ENCODE measurements around the gene BOLL.
"Not testable (repeated sequence)": the region's sequence is repeated elsewhere in the genome, so short reads cannot be mapped to it uniquely, and the experiment has no call there.

The BOLL gene, protein sequence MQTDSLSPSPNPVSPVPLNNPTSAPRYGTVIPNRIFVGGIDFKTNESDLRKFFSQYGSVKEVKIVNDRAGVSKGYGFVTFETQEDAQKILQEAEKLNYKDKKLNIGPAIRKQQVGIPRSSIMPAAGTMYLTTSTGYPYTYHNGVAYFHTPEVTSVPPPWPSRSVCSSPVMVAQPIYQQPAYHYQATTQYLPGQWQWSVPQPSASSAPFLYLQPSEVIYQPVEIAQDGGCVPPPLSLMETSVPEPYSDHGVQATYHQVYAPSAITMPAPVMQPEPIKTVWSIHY

DNA sequence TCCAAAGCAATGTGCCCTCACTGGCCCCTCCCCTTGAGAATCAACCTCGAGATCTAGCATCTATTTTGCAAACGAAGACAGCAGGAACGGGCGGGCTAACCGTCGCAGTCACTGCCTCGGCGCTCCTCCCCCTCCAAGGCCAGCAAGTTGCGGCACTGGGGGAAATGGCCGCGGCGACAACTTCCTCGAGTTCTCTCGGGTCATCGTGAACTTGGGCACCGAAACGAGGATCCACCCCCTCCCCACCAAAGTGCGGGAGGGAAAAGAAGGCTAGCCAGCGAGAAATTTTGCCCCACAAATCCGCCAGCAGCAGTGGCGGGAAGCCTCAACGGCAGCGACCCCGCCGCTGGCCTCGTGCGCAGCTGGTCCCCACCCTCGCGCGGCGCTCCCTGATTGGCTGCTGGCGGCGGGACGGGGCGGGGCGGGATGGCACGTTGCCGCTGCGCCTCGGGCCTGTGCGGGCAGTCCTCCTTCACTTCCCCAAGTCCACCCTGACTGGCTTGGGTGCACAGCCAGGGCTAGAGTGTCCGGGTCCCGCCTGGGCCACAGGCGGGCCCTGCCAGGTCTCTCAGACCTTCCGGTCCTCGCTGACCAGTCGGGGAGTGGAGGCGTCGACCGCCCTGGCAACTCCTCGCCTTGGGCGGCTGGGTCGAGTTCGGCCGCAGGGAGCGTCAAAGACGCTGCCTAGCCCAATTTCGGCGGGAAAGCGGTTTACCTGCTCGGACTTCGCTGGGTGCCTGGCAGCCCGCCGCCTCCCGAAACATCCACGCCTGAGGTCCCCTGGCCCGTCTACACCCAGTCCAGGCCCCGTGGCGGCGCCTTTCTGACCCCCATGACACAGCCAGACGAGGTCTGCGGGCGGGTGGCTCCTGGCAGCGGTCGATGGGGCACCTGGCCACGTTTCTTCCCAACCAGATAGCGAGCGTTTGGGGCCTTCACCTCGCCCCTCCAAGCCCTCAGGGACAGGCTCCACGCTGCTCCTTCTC lies at the start of gene BOLL:
Gene BOLL (minus strand): TSS at position 364 of the 986 bp plus-strand sequence. CDS start 3,469 bp downstream, outside the sequence.
- DNase-seq = no peak

DNA sequence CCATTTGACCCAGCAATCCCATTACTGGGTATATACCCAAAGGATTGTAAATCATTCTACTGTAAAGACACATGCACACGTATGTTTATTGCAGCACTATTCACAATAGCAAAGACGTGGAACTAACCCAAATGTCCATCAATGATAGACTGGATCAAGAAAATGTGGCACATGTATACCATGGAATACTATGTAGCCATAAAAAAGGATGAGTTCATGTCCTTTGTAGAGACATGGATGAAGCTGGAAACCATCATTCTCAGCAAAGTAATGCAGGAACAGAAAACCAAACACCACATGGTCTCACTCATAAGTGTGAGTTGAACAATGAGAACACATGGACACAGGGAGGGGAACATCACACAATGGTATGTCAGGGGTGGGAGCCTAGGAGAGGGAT lies 49.7 kb upstream of the BOLL start:
- not testable (repeated sequence) for DNase-seq

DNA sequence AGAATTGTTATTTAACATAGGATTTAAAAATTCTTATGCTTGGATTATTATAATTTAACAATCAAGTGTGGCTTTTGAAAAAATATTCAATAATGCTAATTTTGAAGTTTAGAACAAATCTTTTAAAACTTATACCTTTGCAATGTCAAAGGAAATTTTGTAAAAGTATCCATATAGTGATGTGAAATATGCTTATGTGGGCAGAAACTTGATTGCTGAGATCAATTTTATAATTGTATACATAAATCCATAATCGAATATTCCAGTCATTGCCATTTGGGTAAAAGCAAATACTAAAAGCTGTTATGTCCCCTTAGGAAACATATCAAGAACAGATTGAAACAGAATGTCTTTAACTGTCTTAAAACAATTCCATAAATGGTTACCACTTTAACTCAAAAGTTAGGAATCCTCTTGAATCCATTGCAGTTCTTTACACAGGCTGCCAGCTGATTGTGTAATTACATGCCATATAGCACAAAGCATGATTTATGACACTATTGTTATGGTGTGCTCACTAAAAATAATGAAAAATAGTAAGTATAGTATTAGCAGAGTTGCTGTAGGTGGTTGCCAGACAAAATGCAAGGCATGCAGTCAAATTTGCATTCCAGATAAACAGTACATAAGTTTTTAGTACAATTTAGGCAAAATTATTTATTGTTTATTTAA lies 43.5 kb upstream of the BOLL start:
- no peak for DNase-seq

DNA sequence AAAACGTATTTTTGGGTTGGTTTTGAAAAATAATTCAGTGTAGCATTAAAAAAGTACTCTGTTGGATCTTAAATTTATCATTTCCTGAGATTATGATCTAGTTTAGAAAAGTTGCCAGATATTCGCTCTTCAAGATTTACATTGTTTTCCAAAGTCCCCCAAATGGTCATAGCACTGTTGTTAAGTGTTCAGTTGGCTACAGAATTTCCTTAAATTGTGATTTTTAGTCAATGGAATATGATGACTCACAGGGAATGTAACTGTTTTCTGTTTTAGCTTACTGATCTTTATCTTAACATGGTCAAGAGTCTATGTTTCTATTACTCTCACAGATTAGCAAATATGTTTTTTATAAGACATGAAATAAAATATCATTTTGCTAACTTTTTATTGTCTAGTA lies 42.5 kb upstream of the BOLL start:
- no peak for DNase-seq

DNA sequence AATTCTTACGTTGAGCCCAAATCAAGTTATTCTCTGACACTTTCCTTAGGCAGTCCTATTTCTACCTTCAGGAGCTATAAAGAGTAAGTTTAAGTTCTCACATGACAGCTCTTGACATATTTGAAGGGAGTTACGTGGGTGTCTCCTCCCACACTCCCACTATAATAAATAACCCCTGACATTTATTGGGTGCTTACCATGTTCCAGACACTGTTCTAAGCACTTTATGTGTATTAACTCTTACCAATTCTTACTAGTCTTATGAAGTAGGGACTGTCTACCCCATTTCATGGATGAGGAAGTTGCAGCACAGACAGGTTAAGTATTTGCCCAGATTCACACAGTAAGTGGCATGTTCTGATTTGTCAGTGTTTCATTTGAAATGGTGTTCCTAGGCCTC lies 37.2 kb upstream of the BOLL start:
- no peak for DNase-seq

DNA sequence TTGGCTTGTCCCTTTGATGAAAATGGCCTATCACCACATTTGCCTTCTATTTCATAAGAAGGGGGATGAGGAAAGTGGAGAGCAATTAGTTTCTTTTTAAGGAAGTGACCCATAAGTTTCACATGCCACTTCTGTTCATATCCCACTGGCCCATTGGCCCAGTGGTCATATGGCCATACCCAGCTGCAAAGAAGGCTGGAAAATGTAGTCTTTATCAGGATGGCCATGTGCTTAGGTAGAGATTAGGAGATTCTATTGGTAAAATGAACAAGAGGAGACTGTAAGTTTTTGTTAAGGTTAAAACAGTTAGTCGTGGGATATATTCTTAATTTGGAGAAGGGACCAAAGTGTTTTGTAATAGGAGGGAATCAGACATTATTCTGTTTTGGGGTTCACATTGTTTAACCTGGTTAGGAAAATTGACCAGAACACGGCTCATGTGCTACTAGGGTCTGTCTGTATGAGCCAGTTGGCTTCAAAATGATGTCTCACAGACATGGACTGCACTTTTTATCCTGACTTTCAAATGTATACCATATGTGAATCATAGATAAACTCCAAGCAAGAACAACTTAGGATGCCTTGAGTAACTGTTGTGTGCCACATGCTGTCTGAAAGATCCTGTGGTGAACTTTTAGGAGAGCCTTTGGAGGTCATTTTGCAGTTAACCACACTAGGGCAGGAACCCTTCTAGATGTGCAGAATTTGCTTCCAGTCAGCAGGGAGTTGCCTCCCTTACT lies 36.6 kb upstream of the BOLL start:
- DNase-seq = no peak

DNA sequence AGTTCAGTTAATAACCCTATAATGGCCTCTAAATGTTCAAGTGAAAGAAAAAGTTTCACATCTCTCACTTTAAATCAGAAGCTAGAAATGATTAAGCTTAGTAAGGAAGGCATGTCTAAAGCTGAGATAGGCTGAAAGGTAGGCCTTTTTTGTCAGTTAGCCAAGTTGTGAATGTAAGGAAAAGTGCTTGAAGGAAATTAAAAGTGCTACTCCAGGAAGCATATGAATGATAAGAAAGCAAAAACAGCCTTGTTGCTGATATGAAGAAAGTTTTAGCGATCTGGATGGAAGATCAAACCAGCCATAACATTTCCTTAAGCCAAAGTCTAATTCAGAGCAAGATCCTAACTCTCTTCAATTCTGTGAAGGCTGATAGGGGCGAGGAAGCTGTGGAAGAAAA lies 29.4 kb upstream of the BOLL start:
- no peak for DNase-seq

DNA sequence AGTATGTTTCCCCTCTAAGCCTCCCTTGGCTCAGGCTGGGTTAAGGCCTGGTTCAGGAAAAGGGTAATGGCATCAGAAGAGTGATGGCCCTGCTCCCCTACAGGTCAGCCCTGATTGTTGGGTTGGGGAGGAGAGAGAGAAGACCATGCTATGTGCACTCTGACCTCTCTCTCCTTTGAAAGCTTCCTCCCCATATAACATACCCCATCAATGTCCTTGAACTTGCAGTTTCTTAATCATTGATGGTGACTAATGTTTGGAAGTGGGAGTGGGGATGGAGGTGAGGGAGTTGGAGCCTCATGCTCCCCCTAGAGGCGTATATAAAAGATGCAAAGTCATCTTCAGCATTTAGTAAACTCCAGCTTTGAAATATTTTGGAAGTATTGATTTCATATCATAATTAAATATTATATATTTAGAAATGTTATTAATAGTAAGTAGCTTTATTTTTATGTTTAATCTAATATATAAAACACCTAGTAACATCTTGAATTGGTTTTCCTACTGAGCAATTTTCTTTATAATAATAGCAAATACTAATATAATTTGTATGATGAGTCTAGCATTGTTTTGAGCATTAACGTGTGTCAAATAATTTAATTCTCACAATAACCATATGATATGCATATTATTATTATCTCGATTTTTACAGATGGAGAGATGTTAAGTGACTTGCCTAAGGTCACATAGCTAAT lies 28.1 kb upstream of the BOLL start:
- DNase-seq = peak in 1 of 2 experiments; percentile 27

DNA sequence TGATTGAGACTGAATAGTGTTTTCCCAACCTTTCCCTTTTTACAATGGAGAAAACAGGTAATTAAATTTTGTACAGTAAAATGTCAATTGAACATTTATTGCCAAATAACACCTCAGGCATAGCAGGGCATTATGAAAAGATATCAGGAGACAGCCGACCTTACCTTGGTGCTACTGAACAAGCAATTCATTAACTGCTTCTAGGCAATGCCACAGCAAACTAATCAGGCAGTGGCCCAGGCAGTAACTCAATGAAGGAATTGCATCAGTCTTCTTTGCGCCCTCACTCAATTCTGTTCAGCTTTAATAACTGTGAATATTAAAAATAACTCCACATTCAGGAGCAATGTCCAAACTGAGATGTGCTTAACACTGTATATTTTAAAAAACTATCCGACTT lies 25.4 kb upstream of the BOLL start:
- DNase-seq = no peak

DNA sequence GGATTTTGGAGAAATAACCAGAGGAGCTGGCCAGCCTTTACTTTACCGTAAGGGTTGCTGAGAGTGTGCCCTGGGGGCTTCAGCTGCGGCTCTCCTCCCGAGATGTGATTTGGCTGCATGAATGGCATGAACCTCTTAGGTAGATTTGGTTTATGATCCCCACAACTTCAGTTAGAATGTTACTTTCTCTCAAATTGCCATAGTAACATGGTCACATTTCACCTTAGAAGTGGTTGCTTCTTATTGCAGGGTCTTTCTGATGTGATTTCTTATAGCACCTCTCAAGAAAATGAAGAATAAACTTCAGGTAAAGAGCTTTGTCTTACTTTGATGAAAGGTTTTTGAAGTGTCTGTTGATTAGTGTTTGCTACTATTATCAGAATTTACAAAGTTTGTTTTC lies 24.9 kb upstream of the BOLL start:
- DNase-seq = no peak

DNA sequence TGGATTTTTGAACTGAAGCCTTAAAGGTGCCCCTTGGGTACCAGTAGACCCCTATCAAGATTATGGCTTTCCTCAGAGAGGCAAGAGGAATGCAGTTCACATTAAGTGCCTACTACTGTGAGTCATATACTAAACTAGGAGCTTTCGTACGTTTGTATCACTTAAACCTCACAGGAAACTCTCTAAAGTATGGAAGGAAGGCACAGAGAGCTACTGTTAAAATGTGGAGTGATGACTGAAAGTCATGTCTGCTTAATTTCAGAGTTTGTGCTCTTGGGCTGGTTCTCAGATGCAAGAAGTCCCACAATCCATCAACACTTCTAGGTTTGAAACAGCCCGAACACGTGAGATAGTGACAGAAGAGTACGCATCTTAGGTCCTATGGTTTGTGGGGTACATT lies 23.9 kb upstream of the BOLL start:
- DNase-seq = no peak

DNA sequence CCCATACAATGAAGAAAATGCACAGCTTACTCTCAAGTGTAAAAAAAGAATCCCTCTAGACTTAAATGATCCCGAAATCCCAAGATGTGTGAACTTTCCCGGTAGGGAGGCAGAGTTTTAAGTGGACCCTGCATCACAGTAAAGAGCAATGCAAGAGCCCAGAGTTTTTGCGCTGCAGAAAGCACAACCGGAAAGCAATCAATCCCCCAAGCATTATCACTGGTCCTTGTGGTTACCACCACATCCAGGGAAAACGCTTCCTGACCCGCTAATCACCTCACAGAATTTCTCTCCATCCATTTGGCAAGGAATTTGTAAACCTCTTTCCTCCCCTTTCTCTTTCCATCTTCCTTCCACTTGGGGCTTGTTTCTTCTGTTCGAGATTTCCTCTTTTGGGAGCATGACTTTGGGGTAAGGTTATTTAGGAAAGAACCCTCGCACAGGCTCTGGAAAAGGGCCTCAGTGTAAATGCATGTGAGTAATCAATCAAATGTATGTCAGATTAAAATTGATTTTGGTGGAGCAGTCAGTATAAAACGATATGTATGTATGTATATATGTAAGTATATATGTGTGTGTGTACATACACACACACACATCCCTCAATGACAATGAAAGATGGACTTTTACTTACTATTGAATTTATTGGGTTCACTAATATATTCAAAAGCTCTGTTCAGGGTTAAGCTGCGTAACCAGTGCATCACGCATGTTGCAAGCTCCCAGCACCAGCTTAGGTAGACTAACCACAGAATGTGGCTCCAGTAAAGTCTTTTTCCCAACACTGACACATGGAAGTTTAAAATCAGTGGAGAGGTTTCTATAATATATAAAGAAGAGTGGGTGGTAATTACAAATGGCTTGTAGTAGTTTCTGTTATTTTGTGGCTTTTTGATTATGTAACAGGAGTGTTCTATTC lies 20.9 kb upstream of the BOLL start:
- peak in 1 of 2 experiments; percentile 4 for DNase-seq

DNA sequence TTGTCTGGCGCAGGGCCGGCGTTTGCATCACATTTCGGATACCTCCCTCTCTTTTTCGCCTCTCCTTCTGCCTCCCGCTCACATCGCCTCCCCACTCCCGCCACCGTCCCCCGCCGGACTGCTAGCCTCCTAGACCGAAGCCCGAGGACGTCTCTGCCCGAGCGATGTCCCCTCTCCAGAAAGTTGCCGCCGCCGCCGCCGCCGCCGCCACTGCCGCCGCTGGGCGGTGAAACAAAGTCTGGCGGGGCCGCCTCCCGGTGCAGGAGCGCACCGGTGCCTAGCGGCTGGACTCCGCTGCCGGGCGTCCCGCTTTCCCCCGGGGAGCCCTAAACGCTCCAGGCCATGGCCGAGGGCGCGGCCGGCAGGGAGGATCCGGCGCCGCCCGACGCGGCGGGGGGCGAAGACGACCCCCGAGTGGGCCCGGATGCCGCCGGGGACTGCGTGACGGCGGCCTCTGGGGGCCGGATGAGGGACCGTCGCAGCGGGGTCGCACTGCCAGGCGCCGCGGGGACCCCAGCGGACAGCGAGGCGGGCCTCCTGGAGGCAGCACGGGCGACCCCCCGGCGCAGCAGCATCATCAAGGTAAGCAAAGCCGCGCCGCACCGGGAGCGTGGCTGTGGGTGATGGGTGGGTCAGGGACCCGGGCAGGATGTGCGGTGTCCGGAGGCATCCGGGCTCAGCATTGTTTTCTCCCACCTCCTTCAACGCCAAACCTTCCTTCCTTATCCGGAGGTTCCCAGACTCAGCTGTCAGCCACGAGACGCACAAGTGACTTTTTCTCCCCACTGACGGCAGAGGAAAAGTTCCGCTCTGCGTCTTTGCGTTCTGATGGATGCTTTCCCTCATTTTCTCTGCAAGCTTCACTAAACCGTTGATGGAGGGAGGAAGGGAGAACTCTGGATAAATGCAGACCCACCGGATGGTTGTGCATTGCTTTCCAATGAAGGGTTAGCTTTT lies 19.9 kb upstream of the BOLL start:
- DNase-seq = peak in 1 of 2 experiments; percentile 75

DNA sequence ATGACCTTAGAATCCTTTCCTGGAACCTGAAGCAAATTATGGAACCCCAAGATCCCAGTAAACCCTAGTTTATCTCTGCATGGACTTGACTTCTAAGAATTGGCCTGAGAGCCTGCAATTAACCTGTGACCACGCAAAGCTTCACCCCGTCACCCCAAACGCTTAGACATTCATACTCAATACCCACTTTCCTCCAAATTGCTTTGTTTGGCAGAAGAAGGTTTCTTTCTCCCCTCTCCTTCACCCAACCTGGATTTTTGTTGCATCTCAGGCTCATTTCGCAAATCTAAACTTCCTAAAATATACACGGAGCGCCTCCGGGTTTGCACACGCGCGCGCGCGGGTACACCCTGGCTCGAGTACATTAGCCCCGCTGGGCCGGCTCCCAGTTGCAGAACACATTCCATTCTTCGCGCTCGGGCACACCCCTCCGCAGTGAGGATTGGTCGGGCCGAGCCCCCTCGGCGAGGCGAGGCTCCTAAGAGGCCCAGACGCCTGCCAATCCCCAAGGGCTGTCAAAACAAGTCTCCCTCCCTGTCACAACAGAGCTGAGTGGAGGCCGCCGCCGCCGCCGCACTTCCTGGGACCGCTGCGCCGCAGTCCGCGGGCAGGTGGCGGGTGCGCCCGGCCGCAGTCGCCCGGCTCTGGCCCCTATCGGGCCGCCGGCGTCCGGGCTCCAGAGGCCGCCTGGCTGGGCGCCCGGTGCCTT lies 19.1 kb upstream of the BOLL start, which contains the start of gene PLCL1:
Gene PLCL1 (plus strand): TSS at position 545 of the 709 bp plus-strand sequence.
- peak; percentile 77 to 96 for DNase-seq

DNA sequence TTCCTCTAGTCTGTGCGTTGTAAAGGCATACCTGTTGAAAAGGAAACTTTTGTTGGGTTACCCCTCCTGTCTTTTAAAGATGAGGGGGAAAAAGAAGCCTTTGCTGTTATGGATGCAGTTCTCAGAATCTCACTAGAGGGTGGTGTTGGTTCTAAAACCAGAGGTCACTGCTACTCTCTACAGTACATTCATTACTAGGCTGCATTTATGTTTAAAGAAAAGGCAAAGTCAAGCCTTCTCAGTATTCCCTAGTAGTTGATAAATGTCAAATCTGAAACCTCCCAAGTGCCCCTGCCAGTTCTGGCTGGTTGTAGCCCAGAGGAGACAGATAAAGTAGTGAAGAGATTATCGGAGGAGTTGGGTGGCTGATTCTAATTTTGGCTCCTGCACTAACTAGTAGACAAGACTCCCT lies 17.9 kb upstream of the BOLL start:
- DNase-seq = peak; percentile 48 to 72

DNA sequence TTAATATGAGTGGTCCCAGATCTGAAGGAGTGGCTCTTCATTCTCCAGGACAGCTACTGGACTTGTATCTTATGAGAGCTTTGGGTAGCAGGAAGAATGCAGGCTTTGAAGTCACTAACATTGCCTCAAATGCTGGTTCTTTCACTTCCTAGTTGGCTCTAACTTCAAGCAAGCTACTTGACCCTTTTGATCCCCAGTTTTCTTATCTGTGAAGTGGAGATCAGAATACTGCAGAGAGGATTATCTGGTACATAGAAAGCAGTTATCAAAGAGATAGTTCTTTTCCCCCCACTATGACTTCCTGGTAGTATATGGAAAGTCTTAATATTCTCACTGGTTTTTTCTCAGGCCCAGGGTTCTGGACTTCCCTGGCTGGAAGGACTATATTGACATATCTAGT lies 15.9 kb upstream of the BOLL start:
- no peak for DNase-seq

DNA sequence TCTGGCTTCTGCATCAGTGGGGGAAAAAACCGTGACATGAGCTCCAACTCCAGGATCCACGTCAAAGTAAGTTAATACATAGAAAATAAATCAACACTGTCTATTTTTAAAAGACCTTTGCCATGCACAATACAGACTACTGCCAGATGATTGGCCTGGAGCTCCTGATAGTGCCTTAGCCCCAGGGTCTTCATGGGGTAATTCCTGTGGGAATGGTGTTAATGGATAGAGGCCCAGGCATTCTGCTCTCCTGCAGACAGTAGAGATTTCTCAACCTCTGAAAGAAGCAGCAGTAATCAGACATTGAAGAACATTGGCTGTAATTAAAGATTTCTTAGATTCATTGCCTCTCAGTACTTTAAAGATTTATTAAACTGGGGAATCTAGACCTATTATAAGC lies 15.0 kb upstream of the BOLL start:
- DNase-seq = no peak

DNA sequence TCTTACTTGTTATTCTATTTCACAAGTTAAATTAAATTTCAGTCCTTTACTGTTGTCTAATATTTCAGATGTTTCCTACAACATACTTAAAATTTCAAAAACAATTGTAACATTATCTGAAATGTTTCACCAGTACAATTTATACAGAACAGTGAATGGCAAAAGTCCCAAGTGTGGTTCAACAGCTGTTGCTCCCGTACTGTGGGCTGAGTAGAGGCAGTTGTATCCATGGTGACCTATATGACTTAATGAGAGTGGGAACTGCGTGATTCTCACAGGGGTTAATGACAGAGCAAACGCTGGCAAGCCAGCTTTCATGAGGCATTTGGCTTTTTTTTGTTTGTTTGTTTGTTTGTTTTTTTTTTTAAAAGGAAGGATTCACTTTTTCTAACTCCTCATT lies 13.9 kb upstream of the BOLL start:
- no peak for DNase-seq

DNA sequence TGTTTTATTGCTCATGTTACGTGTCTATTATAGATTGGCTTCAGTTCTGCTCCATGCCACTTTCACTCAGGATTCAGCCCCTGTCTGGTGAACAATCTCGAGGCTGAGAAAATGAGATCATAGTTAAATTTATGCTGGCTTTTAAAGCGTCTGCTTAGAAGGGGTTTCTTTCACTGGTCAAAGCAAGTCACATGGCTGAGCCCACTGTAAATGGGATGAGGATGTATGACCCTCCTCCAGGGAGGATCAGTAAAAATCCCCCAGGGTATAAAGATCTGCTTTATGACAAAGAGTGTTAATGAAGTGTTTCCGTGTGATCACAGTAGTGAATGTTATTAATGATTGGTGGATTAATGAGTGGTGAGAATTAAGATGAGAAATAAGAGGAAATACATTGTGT lies 13.1 kb upstream of the BOLL start:
- DNase-seq = no peak
